Spleen (tissue), 7 donors: ENCODE measurements around the gene ULK2.

Experiments used
- POLR2A ChIP-seq, 3 donors: fragments of 450-650 bp; IDR thresholded peaks; one replicate each; pipeline ENCODE4 v1.5.1; 2017; ENCODE audit warnings: antibody characterized with exemption in 3 of 3, mild to moderate bottlenecking in 1 of 3
- POLR2AphosphoS5 ChIP-seq, 3 donors: sonication (generic); formaldehyde crosslinking; IDR thresholded peaks; one replicate each; pipeline ENCODE4 v1.5.1; 2017; ENCODE audit warnings: antibody characterized with exemption in 3 of 3
- TF ChIP-seq, protein P1 (sequence below), 11 experiments: fragments of 200-600 bp in 7 of 11; fragments of 450-650 bp in 4 of 11; sonication (generic) in 4 of 11; IDR thresholded peaks in 8 of 11; conservative IDR thresholded peaks in 3 of 11; 1 replicate in 7 of 11; 2 replicates in 4 of 11; pipeline versions ENCODE4 v1.4.0 to v1.8.0; 2016 to 2021; ENCODE audit warnings: antibody characterized with exemption in 11 of 11, inconsistent platforms in 4 of 11, mild to moderate bottlenecking in 1 of 11
- donor health status: DM: no; HTN: no; CAD: no; lungs with moderate emphysema.
- donor health status: DM: no; HTN: no; CAD: no.
- donor health status: DM: no; HTN: no; CAD: no.

GRCh38 chr17:19753051-19753509 is 114.7 kb downstream of the ULK2 start:
- TF ChIP-seq POLR2A (IDR thresholded peaks at IDR 0.05): no peak
- TF ChIP-seq, protein P1, sequence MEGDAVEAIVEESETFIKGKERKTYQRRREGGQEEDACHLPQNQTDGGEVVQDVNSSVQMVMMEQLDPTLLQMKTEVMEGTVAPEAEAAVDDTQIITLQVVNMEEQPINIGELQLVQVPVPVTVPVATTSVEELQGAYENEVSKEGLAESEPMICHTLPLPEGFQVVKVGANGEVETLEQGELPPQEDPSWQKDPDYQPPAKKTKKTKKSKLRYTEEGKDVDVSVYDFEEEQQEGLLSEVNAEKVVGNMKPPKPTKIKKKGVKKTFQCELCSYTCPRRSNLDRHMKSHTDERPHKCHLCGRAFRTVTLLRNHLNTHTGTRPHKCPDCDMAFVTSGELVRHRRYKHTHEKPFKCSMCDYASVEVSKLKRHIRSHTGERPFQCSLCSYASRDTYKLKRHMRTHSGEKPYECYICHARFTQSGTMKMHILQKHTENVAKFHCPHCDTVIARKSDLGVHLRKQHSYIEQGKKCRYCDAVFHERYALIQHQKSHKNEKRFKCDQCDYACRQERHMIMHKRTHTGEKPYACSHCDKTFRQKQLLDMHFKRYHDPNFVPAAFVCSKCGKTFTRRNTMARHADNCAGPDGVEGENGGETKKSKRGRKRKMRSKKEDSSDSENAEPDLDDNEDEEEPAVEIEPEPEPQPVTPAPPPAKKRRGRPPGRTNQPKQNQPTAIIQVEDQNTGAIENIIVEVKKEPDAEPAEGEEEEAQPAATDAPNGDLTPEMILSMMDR (IDR thresholded peaks at IDR 0.05 in 8 of 11, conservative IDR thresholded peaks at IDR 0.05 in 3 of 11): no peak
- peak; percentile 41 to 66 (median 56) for TF ChIP-seq POLR2AphosphoS5 (IDR thresholded peaks at IDR 0.05)
